Measurements from ENCODE around the gene GPR161.

The GPR161 gene

GRCh38 chr1:168050307-168050706 is 86.4 kb downstream of the GPR161 start:
- DNase-seq (ENCODE audit: low read depth in 2 of 3, low spot score in 2 of 3): no peak

- no peak for DNase-seq (ENCODE audit: low read depth in 2 of 3, low spot score in 2 of 3)
Observed at GRCh38 chr1:168045311-168045710, 91.4 kb downstream of the GPR161 start.

GRCh38 chr1:168042362-168042761 is 94.4 kb downstream of the GPR161 start:
- DNase-seq (ENCODE audit: low read depth in 2 of 3, low spot score in 2 of 3): no peak

GRCh38 chr1:168035345-168035744 is 101.4 kb downstream of the GPR161 start:
- DNase-seq (ENCODE audit: low read depth in 2 of 3, low spot score in 2 of 3): no peak

- no peak for DNase-seq (ENCODE audit: low read depth in 2 of 3, low spot score in 2 of 3)
Observed at GRCh38 chr1:168032029-168032428, 104.7 kb downstream of the GPR161 start.

GRCh38 chr1:168031627-168032026 is 105.1 kb downstream of the GPR161 start:
- DNase-seq (ENCODE audit: low read depth in 2 of 3, low spot score in 2 of 3): no peak

GRCh38 chr1:168031198-168031597 is 105.5 kb downstream of the GPR161 start:
- DNase-seq (ENCODE audit: low read depth in 2 of 3, low spot score in 2 of 3): no peak
